ENCODE data around the gene MYRIP. TPM values are rescaled to one million over a fixed set of nuclear protein-coding genes. Genes with fewer than 3 reads are reported as not detected.
"Not testable (repeated sequence)": the region's sequence is repeated elsewhere in the genome, so short reads cannot be mapped to it uniquely, and the experiment has no call there.

MYRIP gene
- total RNA-seq, 1 donor = under 0.01 TPM

DNA sequence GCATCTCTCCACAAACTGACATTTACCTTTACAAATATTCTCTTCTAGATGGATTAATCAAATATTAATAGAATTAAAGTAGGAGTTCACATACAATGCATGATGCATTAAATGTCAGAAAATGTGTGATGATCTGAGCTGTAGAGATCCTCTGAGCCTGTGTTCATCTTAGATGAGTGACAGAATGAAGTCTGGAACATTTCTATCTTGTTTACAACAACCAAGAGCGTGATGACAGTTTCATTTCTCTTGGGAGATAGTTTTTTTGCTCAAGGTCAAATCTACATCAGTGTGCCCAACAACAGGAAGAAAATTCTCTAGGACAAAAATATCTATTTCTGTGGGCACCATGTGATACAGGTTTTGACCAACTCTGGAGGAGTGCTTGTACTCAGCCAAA is 211.9 kb downstream of the MYRIP start:
- TF ChIP-seq, protein P1, sequence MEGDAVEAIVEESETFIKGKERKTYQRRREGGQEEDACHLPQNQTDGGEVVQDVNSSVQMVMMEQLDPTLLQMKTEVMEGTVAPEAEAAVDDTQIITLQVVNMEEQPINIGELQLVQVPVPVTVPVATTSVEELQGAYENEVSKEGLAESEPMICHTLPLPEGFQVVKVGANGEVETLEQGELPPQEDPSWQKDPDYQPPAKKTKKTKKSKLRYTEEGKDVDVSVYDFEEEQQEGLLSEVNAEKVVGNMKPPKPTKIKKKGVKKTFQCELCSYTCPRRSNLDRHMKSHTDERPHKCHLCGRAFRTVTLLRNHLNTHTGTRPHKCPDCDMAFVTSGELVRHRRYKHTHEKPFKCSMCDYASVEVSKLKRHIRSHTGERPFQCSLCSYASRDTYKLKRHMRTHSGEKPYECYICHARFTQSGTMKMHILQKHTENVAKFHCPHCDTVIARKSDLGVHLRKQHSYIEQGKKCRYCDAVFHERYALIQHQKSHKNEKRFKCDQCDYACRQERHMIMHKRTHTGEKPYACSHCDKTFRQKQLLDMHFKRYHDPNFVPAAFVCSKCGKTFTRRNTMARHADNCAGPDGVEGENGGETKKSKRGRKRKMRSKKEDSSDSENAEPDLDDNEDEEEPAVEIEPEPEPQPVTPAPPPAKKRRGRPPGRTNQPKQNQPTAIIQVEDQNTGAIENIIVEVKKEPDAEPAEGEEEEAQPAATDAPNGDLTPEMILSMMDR (IDR thresholded peaks at IDR 0.05; ENCODE audit: extremely low read depth, low read depth, low read length) = no peak
- Histone ChIP-seq H3K4me3 (ENCODE audit: insufficient read depth, low read length) (no peak overlapping the region), H3K36me3 (ENCODE audit: insufficient read depth, low read length) (no peaks in the 10 kb centered on the region), H3K4me1 (ENCODE audit: insufficient read depth, low read length) (no peaks in the 10 kb centered on the region), H2AFZ (ENCODE audit: low read length) (no peak overlapping the region), H4K20me1 (ENCODE audit: insufficient read depth, low read length) (no peaks in the 10 kb centered on the region), H3K4me2 (ENCODE audit: insufficient read depth, low read length) (no peak overlapping the region), H3K27ac (ENCODE audit: low read depth, low read length) (no peak overlapping the region), H3K9me3 (ENCODE audit: low read depth, low read length) (no peaks in the 10 kb centered on the region), H3K27me3 (ENCODE audit: insufficient read depth, low read length) (no peaks in the 10 kb centered on the region), H3K79me2 (ENCODE audit: insufficient read depth, low read length) (no peaks in the 10 kb centered on the region)
- no peak for DNase-seq (ENCODE audit: insufficient read length, low spot score, missing footprints)

DNA sequence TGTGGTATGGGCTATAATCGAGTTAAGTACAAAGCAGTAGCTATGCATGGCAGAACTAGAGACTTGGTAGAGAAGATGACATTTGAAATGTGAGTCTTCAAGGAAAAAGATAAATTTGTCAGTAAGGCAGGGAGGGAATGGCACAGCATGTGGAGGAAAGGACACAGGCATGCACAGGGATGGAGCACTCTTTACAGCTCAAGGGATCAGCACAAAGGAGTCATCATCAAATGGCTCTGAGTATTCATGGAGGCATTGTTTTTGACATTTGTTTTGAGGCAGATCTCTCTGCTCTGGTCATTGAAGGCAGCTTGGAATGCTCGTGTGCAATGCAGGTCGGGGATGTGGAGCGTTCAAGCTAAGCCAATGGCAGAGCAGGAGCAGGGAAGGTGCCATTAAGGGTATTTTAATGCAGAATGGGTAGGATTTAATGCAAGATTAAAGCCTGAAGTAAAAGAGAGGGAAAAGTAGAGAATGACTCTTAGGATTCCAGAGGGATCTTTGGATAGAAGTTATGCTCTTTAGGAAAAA is 213.0 kb downstream of the MYRIP start:
- Histone ChIP-seq H4K20me1 (ENCODE audit: insufficient read depth, low read length) (no peaks in the 10 kb centered on the region), H3K9me3 (ENCODE audit: low read depth, low read length) (peaks cover 2% of the 10 kb centered on the region), H3K4me3 (ENCODE audit: insufficient read depth, low read length) (no peak overlapping the region), H3K27me3 (ENCODE audit: insufficient read depth, low read length) (no peaks in the 10 kb centered on the region), H3K4me1 (ENCODE audit: insufficient read depth, low read length) (no peaks in the 10 kb centered on the region), H3K36me3 (ENCODE audit: insufficient read depth, low read length) (no peaks in the 10 kb centered on the region), H3K4me2 (ENCODE audit: insufficient read depth, low read length) (no peak overlapping the region), H3K27ac (ENCODE audit: low read depth, low read length) (no peak overlapping the region), H3K79me2 (ENCODE audit: insufficient read depth, low read length) (no peaks in the 10 kb centered on the region), H2AFZ (ENCODE audit: low read length) (no peak overlapping the region)
- no peak for DNase-seq (ENCODE audit: insufficient read length, low spot score, missing footprints)
- TF ChIP-seq, protein P1 (IDR thresholded peaks at IDR 0.05; ENCODE audit: extremely low read depth, low read depth, low read length) = no peak

DNA sequence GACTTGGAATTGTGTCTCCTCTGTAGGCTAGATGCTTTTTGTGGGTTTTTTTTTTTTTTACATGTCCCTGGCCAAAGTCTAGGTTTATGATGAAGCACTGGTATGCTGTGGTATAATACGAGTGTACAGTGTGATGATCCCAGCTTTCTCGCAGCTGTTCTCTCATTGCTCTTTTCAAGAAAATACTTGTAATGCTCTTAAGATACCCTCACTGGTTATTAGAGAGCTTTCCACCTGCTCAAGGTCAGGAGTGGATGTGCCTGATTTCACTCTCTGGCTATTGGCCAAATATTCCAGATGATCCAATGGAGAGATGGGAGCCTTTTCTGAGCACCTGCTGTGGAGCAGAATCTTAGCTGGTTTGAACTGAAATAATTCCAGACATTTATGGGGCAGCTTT is 215.1 kb downstream of the MYRIP start:
- no peaks in the 10 kb centered on the region for H3K27me3 ChIP-seq (ENCODE audit: insufficient read depth, low read length)
- TF ChIP-seq, protein P1 (IDR thresholded peaks at IDR 0.05; ENCODE audit: extremely low read depth, low read depth, low read length) = no peak
- no peaks in the 10 kb centered on the region for H4K20me1 ChIP-seq (ENCODE audit: insufficient read depth, low read length)
- no peak overlapping the region for H3K27ac ChIP-seq (ENCODE audit: low read depth, low read length)
- no peaks in the 10 kb centered on the region for H3K4me1 ChIP-seq (ENCODE audit: insufficient read depth, low read length)
- no peak overlapping the region for H3K4me2 ChIP-seq (ENCODE audit: insufficient read depth, low read length)
- H3K4me3 ChIP-seq (ENCODE audit: insufficient read depth, low read length) = no peak overlapping the region
- H2AFZ ChIP-seq (ENCODE audit: low read length) = no peak overlapping the region
- no peaks in the 10 kb centered on the region for H3K79me2 ChIP-seq (ENCODE audit: insufficient read depth, low read length)
- H3K9me3 ChIP-seq (ENCODE audit: low read depth, low read length) = peaks cover 2% of the 10 kb centered on the region
- no peak for DNase-seq (ENCODE audit: insufficient read length, low spot score, missing footprints)
- H3K36me3 ChIP-seq (ENCODE audit: insufficient read depth, low read length) = no peaks in the 10 kb centered on the region

DNA sequence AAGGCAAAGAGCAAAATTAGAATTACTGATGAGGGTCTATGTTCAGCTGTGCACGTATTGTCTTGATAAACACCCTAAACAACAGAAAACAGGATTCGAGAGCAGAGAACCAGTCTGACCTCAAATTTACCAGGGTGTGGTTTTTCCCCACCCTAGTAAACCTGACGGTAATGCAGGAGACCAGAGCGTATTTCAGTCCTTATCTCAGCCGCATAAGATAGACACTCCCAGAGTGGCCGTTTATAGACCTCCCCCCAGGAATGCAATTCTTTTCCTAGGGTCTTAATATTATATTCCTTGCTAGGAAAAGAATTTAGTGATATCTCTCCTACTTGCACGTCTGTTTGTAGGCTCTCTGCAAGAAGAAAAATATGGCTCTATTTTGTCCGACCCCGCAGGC is 216.5 kb downstream of the MYRIP start:
- not testable (repeated sequence) for H3K4me3 ChIP-seq (ENCODE audit: insufficient read depth, low read length); H3K4me1 ChIP-seq (ENCODE audit: insufficient read depth, low read length); H3K27ac ChIP-seq (ENCODE audit: low read depth, low read length); H3K9me3 ChIP-seq (ENCODE audit: low read depth, low read length); H2AFZ ChIP-seq (ENCODE audit: low read length); H4K20me1 ChIP-seq (ENCODE audit: insufficient read depth, low read length); H3K4me2 ChIP-seq (ENCODE audit: insufficient read depth, low read length); H3K79me2 ChIP-seq (ENCODE audit: insufficient read depth, low read length); DNase-seq (ENCODE audit: insufficient read length, low spot score, missing footprints); H3K36me3 ChIP-seq (ENCODE audit: insufficient read depth, low read length); H3K27me3 ChIP-seq (ENCODE audit: insufficient read depth, low read length)

All from osteoblast (primary cell).